Body of pancreas (tissue), 4 donors: ENCODE results near the gene WDR93.

Experiments
- CTCF ChIP-seq, 7 experiments: fragments of 450-650 bp in 4 of 7; fragments of 200-600 bp in 3 of 7; sonication (generic) in 3 of 7; IDR thresholded peaks; one replicate each; pipeline ENCODE4 v1.5.1; 2016 to 2019; ENCODE audit warnings: antibody characterized with exemption in 7 of 7
- POLR2A ChIP-seq, 3 donors: fragments of 450-650 bp; IDR thresholded peaks; one replicate each; pipeline ENCODE4 v1.6.1; 2016; ENCODE audit warnings: antibody characterized with exemption in 3 of 3, mild to moderate bottlenecking in 2 of 3

GRCh38 chr15:89656116-89656815 lies 34.3 kb upstream of the WDR93 start:
- TF ChIP-seq CTCF (IDR thresholded peaks at IDR 0.05), result no peak
- no peak for TF ChIP-seq POLR2A (IDR thresholded peaks at IDR 0.05)
